ENCODE data around the gene CRTAC1. TPM values are rescaled to one million over a fixed set of nuclear protein-coding genes. Genes with fewer than 3 reads are reported as not detected.

Gene CRTAC1
- total and polyA plus RNA-seq, 2 donors: 0.05 to 0.30 TPM

GRCh38 chr10:97883092-97883485, 147.3 kb downstream of the CRTAC1 start:
- DNase-seq (ENCODE audit: low read depth in 6 of 9, low spot score in 9 of 9): no peak

GRCh38 chr10:97882142-97883091, 148.0 kb downstream of the CRTAC1 start:
- Histone ChIP-seq H3K4me3 (ENCODE audit: low read length in 2 of 2) (no peak overlapping the region), H3K9me3 (ENCODE audit: control insufficient read depth in 2 of 2, insufficient read depth in 1 of 2, low read length in 1 of 2) (no peaks in the 10 kb centered on the region), H3K27me3 (ENCODE audit: control insufficient read depth in 2 of 2, insufficient read depth in 1 of 2, low read length in 1 of 2) (peaks cover 0 to 3% of the 10 kb centered on the region in 2 donors), H3K27ac (ENCODE audit: low read depth in 1 of 2, low read length in 1 of 2) (no peak overlapping the region), H3K4me1 (ENCODE audit: control insufficient read depth in 2 of 2, insufficient read depth in 2 of 2, low read length in 2 of 2) (no peaks in the 10 kb centered on the region), H3K36me3 (ENCODE audit: control insufficient read depth in 2 of 2, insufficient read depth in 2 of 2, low read length in 1 of 2) (no peaks in the 10 kb centered on the region)
- DNase-seq (ENCODE audit: low read depth in 6 of 9, low spot score in 9 of 9): no peak
- WGBS: 86% methylated on average over 11 of the region's 11 CpGs

More at GRCh38 chr10:97883092-97883485, 147.3 kb downstream of the CRTAC1 start:
- WGBS: 64% methylated on average over 3 of the region's 3 CpGs
- Histone ChIP-seq H3K9me3 (ENCODE audit: control insufficient read depth in 2 of 2, insufficient read depth in 1 of 2, low read length in 1 of 2) (no peaks in the 10 kb centered on the region), H3K4me3 (ENCODE audit: low read length in 2 of 2) (no peak overlapping the region), H3K27ac (ENCODE audit: low read depth in 1 of 2, low read length in 1 of 2) (no peak overlapping the region), H3K27me3 (ENCODE audit: control insufficient read depth in 2 of 2, insufficient read depth in 1 of 2, low read length in 1 of 2) (peaks cover 0 to 3% of the 10 kb centered on the region in 2 donors), H3K4me1 (ENCODE audit: control insufficient read depth in 2 of 2, insufficient read depth in 2 of 2, low read length in 2 of 2) (no peaks in the 10 kb centered on the region), H3K36me3 (ENCODE audit: control insufficient read depth in 2 of 2, insufficient read depth in 2 of 2, low read length in 1 of 2) (no peaks in the 10 kb centered on the region)

- Histone ChIP-seq H3K4me1 (ENCODE audit: control insufficient read depth in 2 of 2, insufficient read depth in 2 of 2, low read length in 2 of 2) (no peaks in the 10 kb centered on the region), H3K36me3 (ENCODE audit: control insufficient read depth in 2 of 2, insufficient read depth in 2 of 2, low read length in 1 of 2) (no peaks in the 10 kb centered on the region), H3K9me3 (ENCODE audit: control insufficient read depth in 2 of 2, insufficient read depth in 1 of 2, low read length in 1 of 2) (no peaks in the 10 kb centered on the region), H3K4me3 (ENCODE audit: low read length in 2 of 2) (no peak overlapping the region), H3K27ac (ENCODE audit: low read depth in 1 of 2, low read length in 1 of 2) (no peak overlapping the region), H3K27me3 (ENCODE audit: control insufficient read depth in 2 of 2, insufficient read depth in 1 of 2, low read length in 1 of 2) (peaks cover 0 to 5% of the 10 kb centered on the region in 2 donors)
- WGBS: 96% methylated on average over 10 of the region's 10 CpGs
- no peak for DNase-seq (ENCODE audit: low read depth in 6 of 9, low spot score in 9 of 9)
These were observed 150.3 kb downstream of the CRTAC1 start for GRCh38 chr10:97880109-97880508.

- WGBS: 97% methylated on average over 5 of the region's 5 CpGs
- Histone ChIP-seq H3K27me3 (ENCODE audit: control insufficient read depth in 2 of 2, insufficient read depth in 1 of 2, low read length in 1 of 2) (peaks cover 0 to 7% of the 10 kb centered on the region in 2 donors), H3K27ac (ENCODE audit: low read depth in 1 of 2, low read length in 1 of 2) (no peak overlapping the region), H3K9me3 (ENCODE audit: control insufficient read depth in 2 of 2, insufficient read depth in 1 of 2, low read length in 1 of 2) (no peaks in the 10 kb centered on the region), H3K36me3 (ENCODE audit: control insufficient read depth in 2 of 2, insufficient read depth in 2 of 2, low read length in 1 of 2) (no peaks in the 10 kb centered on the region), H3K4me3 (ENCODE audit: low read length in 2 of 2) (no peak overlapping the region), H3K4me1 (ENCODE audit: control insufficient read depth in 2 of 2, insufficient read depth in 2 of 2, low read length in 2 of 2) (no peaks in the 10 kb centered on the region)
- no peak for DNase-seq (ENCODE audit: low read depth in 6 of 9, low spot score in 9 of 9)
These were observed 151.2 kb downstream of the CRTAC1 start for GRCh38 chr10:97879241-97879640.

GRCh38 chr10:97876402-97876801, 154.0 kb downstream of the CRTAC1 start:
- 86% methylated on average over 4 of the region's 4 CpGs for WGBS
- DNase-seq (ENCODE audit: low read depth in 6 of 9, low spot score in 9 of 9): no peak
- Histone ChIP-seq H3K27ac (ENCODE audit: low read depth in 1 of 2, low read length in 1 of 2) (no peak overlapping the region), H3K4me3 (ENCODE audit: low read length in 2 of 2) (no peak overlapping the region), H3K36me3 (ENCODE audit: control insufficient read depth in 2 of 2, insufficient read depth in 2 of 2, low read length in 1 of 2) (no peaks in the 10 kb centered on the region), H3K4me1 (ENCODE audit: control insufficient read depth in 2 of 2, insufficient read depth in 2 of 2, low read length in 2 of 2) (no peaks in the 10 kb centered on the region), H3K27me3 (ENCODE audit: control insufficient read depth in 2 of 2, insufficient read depth in 1 of 2, low read length in 1 of 2) (peaks cover 0 to 20% of the 10 kb centered on the region in 2 donors), H3K9me3 (ENCODE audit: control insufficient read depth in 2 of 2, insufficient read depth in 1 of 2, low read length in 1 of 2) (no peaks in the 10 kb centered on the region)

GRCh38 chr10:97875391-97875790, 155.0 kb downstream of the CRTAC1 start:
- Histone ChIP-seq H3K9me3 (ENCODE audit: control insufficient read depth in 2 of 2, insufficient read depth in 1 of 2, low read length in 1 of 2) (no peaks in the 10 kb centered on the region), H3K36me3 (ENCODE audit: control insufficient read depth in 2 of 2, insufficient read depth in 2 of 2, low read length in 1 of 2) (no peaks in the 10 kb centered on the region), H3K27ac (ENCODE audit: low read depth in 1 of 2, low read length in 1 of 2) (no peak overlapping the region), H3K4me3 (ENCODE audit: low read length in 2 of 2) (no peak overlapping the region), H3K27me3 (ENCODE audit: control insufficient read depth in 2 of 2, insufficient read depth in 1 of 2, low read length in 1 of 2) (peaks cover 0 to 29% of the 10 kb centered on the region in 2 donors), H3K4me1 (ENCODE audit: control insufficient read depth in 2 of 2, insufficient read depth in 2 of 2, low read length in 2 of 2) (no peaks in the 10 kb centered on the region)
- WGBS: 85% methylated on average over 7 of the region's 7 CpGs
- no peak for DNase-seq (ENCODE audit: low read depth in 6 of 9, low spot score in 9 of 9)

GRCh38 chr10:97874332-97874731, 156.1 kb downstream of the CRTAC1 start:
- Histone ChIP-seq H3K4me1 (ENCODE audit: control insufficient read depth in 2 of 2, insufficient read depth in 2 of 2, low read length in 2 of 2) (peaks cover 0 to 6% of the 10 kb centered on the region in 2 donors), H3K9me3 (ENCODE audit: control insufficient read depth in 2 of 2, insufficient read depth in 1 of 2, low read length in 1 of 2) (no peaks in the 10 kb centered on the region), H3K27me3 (ENCODE audit: control insufficient read depth in 2 of 2, insufficient read depth in 1 of 2, low read length in 1 of 2) (peaks cover 0 to 38% of the 10 kb centered on the region in 2 donors), H3K4me3 (ENCODE audit: low read length in 2 of 2) (no peak overlapping the region), H3K36me3 (ENCODE audit: control insufficient read depth in 2 of 2, insufficient read depth in 2 of 2, low read length in 1 of 2) (no peaks in the 10 kb centered on the region), H3K27ac (ENCODE audit: low read depth in 1 of 2, low read length in 1 of 2) (no peak overlapping the region)
- DNase-seq (ENCODE audit: low read depth in 6 of 9, low spot score in 9 of 9): no peak
- 96% methylated on average over 6 of the region's 6 CpGs for WGBS

GRCh38 chr10:97873569-97873968, 156.9 kb downstream of the CRTAC1 start:
- Histone ChIP-seq H3K27me3 (ENCODE audit: control insufficient read depth in 2 of 2, insufficient read depth in 1 of 2, low read length in 1 of 2) (peaks cover 0 to 38% of the 10 kb centered on the region in 2 donors), H3K4me1 (ENCODE audit: control insufficient read depth in 2 of 2, insufficient read depth in 2 of 2, low read length in 2 of 2) (peaks cover 0 to 12% of the 10 kb centered on the region in 2 donors), H3K27ac (ENCODE audit: low read depth in 1 of 2, low read length in 1 of 2) (no peak overlapping the region), H3K36me3 (ENCODE audit: control insufficient read depth in 2 of 2, insufficient read depth in 2 of 2, low read length in 1 of 2) (no peaks in the 10 kb centered on the region), H3K9me3 (ENCODE audit: control insufficient read depth in 2 of 2, insufficient read depth in 1 of 2, low read length in 1 of 2) (no peaks in the 10 kb centered on the region), H3K4me3 (ENCODE audit: low read length in 2 of 2) (no peak overlapping the region)
- 88% methylated on average over 6 of the region's 6 CpGs for WGBS
- DNase-seq (ENCODE audit: low read depth in 6 of 9, low spot score in 9 of 9): no peak

GRCh38 chr10:97870990-97871389, 159.4 kb downstream of the CRTAC1 start:
- H3K4me1 ChIP-seq (ENCODE audit: control insufficient read depth in 2 of 2, insufficient read depth in 2 of 2, low read length in 2 of 2): peaks cover 0 to 12% of the 10 kb centered on the region in 2 donors
- DNase-seq (ENCODE audit: low read depth in 6 of 9, low spot score in 9 of 9): no peak
- H3K27ac ChIP-seq (ENCODE audit: low read depth in 1 of 2, low read length in 1 of 2): no peak overlapping the region
- peaks cover 0 to 37% of the 10 kb centered on the region in 2 donors for H3K27me3 ChIP-seq (ENCODE audit: control insufficient read depth in 2 of 2, insufficient read depth in 1 of 2, low read length in 1 of 2)
- no peaks in the 10 kb centered on the region for H3K36me3 ChIP-seq (ENCODE audit: control insufficient read depth in 2 of 2, insufficient read depth in 2 of 2, low read length in 1 of 2)
- 83% methylated on average over 8 of the region's 8 CpGs for WGBS
- no peak overlapping the region for H3K4me3 ChIP-seq (ENCODE audit: low read length in 2 of 2)
- no peaks in the 10 kb centered on the region for H3K9me3 ChIP-seq (ENCODE audit: control insufficient read depth in 2 of 2, insufficient read depth in 1 of 2, low read length in 1 of 2)
